Measurements from ENCODE around the gene PUM2.

Gene PUM2

DNA sequence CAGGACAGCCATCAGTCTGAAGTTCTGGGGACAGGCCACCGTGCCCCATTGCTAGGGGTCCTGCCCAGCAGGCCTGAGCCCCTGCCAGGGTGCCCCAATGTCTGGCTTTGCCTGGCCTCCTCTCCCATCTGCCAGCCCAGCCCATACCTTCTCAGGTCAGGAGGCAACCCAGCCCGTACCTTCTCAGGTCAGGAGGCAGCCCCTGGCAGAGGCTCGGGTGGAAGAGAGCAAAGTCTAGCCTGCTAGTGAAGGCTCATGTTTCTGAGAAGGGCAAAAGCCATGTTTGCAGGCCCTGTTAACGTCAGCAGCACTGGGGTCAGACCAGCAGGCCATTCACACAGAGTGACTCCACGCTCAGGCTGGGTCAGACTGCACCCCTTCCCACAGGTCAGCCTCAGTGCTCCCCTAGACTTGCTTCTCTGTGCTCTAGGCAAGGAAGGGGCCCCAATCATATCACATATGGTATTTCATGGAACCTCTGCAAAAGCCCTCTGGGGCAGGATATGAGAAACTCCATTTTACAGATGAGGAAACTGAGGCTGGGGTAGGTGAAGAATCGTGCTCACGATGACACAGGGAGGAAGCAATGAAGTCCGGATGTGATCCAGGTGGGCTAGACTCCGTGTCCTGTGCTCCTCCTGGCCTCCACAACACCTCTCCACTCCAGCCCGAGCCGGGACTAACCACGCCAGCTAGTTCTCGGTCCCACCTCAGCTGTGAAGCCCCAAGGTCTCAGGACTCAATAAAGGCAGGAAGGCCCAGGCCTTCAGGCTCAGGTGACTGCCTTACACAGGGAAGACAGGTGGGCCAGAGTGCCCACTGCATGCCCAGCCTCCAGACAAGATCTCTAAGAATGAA, 135.2 kb downstream of the PUM2 start:
- no peak for DNase-seq

DNA sequence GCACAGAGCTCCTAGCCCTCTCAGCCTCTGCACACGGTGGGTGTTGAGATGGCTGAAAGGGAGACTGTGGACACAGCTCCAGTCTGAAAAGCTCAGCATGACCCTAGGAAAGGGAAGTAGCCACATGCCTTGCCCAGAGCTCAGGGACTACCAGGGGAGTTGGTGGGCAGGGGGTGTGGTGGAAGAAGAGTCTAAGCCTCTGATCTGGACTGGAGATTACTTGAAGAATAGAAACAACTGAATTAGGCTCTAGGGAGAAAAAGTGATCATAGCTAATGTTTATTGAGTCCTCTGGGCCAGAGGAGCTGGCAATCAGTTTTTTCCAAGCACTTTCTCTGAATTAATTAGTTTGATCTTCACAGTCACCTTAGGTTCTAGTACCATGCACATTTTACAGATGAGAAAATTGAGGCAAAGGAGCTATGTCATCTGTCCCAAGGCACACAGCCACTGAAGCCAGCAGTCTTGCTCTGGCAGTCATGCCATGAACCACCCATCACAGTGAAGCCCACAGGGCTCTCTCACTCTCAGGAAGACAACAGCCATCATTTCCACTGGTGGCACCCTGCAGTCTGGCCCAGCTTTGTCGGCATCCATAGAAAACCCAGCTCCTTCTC, 136.0 kb downstream of the PUM2 start:
- no peak for DNase-seq

DNA sequence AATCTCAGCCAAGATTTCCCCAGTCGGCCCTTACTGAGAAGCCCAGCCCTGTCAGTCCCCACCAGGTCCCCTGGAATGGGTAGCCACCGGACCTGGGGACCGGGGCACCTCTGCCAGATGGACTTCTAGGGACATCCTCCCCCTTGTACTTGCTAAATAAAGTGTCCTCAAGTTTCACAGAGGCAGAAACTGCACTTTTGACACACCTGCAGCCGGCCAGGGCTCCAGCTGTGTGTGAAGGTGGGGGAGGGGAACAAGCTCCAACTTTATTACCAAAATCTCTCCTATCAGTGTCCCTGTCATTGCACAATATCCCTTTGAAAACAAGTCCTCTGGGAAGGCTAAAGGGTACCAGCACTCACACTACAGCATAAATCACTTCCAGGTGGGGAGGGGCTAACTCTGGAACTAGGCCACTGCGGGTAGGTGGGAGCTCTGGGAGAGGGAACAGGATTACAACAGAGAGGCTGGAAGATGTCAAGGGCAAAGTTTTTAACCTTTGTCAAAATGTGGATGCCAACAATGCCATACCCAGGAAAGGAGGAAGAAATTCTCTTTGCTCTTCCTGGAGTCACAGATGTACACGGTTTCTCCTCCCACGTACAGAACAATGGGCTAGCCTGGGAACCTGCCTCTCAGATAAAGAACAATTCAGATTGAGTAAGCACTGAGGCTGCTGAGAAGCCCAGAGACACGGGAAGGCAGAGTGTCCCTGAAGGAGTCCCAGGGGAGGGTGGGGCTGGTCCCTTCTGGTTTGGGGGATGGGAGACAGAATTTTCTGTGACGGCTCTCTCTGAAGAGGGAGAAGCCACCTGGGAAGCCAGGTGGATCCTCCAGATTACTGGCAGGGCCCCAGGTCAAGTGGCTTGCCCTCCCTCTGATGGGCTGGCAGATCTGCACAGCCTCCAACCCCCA, 136.7 kb downstream of the PUM2 start:
- no peak for DNase-seq

DNA sequence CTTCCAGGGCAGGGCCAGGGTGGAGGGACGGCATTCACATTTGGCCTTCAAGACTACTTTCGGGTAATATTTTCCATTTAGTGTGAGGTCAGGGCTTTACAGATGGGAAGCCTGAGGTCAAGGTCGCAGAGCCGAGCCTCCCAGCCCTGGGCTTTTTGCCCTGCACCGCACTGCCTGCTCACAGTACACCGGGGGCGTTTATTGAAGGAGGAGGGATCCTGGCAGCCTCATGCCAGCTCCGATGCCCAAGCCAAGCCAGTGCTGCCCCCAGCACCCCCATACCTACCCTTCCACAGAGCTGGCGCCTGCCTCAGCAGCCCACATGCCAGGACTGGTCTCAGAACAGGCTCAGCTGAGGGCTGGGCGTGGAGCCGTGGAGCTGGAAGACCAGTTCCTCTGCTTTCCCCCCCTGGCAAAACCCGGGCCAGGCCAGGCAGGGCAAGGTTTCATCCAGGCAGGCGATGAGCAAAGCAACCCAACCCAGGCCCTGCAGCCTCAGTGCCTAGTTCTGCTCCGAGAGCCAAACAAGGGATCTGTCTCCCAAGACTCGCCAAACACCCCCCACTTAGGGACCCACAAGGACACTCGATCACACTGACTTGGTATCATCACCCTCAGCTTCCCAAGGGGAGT, 137.7 kb downstream of the PUM2 start:
- DNase-seq, result no peak

DNA sequence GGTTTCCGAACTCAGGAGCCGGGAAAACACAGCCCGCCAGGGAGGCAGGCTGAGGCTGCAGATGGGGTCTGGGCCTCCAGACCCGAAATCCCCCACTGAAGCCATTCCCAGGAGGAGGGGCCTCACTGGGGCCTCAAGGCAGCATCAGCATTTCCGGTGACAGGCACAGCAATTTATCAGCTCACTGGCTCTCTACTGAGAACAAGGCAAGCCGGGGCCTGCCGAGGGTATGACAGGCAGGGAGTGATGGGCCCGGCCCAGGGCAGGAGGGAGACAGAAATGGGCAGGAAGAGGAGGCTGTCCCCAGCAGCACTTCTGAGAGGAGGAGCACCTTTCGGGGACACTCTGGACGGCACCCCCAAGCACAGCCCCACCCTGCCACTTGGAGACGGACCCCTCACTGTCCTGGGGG, 138.2 kb downstream of the PUM2 start:
- DNase-seq, result peak; percentile 28

DNA sequence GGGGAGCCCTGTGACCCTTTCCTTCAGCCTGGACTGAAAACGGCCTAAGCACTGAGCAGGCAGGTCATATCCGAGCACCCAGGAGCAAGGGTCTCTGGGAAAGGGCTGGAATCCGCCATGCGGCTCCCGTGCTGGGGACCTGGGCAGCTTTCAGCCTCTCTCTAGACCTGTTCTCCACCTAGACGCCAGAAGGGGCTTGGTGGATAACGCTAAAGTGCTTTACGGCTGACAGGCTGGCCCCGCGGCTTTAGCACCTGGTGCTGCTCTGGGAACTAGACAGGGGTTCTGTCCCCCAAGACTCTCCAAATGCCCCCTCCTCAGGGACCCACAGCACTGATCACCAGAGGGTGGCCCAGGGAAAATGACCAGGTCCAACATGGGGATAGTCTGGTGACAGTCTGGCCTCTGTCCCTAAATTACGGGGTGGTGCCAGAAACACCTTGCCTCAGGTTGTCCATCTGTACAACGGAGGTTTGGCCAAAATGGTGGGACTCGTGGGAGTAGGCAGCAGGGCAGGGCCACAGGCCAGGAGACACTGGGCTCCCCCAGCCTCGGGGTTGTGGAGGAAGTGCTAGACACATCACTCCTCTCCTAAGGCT, 138.7 kb downstream of the PUM2 start:
- DNase-seq, result no peak

DNA sequence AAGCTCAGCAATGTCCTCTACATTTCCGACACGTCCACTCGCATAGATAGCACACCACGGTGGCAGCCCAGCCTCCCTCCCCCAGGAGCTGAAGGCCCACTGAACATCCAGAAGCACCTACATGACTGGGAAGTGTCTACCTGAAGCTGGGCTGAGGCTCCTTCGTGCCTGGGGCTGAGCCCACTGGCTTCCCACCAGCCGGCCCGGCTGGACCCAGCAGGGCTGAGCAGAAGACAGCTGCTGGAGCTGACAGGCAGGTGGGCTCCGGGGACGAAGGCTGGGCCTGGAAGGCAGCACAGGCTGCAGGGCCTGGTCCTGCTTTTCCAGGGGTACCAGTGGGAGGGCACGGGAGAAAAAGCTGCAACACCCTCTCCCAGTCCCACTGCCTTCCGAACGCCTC, 139.2 kb downstream of the PUM2 start:
- no peak for DNase-seq

DNA sequence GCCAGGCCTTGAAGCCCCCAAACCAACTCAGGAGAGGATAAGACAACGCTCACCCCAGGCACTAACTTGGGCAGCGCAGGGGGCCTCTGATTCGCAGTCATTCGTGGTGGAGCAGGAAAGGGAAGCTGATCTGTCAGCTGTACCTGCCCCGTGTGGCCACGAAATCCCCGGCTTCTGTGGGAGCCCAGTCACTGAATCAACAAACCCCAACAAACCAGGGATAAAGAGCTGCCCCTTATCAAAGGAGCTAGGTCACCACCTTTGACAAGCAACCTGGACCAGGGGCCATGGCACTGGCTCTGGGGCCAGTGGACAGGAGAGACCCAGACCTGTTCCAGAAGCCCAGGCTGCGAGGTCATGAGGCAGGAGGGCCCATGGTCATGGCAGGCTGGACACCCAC, 140.2 kb downstream of the PUM2 start:
- DNase-seq, result no peak

DNA sequence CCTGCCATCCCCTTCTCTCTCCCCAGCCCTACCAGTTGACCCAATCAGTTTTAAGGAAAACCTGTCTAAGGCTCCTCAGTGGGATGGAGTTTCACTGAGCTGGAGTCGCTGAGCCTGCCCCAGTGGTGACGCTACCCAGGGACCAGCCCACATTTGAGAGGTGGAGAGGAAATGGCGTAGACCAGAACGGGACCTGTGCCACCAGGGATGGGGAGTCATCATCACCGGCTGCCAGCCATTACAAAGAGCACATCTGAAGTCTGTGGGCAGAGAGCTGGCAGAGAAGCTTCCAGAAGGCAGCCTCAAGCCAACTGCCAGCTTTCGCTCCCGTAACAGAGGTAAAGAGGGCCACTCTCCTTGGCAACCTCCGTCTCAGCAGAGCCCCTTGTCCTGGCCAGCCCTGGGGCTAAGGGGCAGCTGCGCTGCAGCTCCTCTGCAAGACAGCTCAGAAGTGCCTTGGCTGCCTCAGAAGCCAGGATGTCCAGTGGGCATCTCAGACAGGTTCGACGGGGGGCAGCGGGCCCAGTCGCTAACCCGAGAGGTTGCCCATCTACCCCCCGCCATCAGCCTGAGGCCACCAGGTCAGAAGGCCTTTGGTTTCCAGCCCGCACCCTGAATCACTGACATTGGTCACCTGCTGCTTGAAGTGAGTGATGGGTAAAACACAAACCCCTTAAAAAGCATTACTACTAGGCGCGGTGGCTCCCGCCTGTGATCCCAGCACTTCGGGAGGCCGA, 141.1 kb downstream of the PUM2 start:
- DNase-seq, result no peak

DNA sequence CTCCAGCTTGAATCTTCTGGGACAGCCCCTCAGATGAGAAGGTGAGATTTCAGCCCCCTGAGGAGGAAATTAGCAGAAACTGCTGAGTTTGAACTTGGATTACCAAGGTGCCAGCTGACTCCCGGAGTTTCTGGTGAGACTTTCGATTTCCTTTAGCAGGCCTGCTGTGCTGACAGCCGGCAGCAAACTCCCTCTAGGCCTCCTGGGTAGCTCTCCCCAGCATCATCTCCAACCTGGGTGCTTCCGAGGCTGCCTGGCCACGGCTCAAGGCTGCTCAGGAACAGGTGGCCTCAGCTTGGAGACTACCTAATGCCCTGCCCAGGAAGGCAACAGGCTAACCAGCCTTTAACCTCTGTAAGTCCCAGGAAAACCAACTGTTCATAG, 142.2 kb downstream of the PUM2 start:
- no peak for DNase-seq

DNA sequence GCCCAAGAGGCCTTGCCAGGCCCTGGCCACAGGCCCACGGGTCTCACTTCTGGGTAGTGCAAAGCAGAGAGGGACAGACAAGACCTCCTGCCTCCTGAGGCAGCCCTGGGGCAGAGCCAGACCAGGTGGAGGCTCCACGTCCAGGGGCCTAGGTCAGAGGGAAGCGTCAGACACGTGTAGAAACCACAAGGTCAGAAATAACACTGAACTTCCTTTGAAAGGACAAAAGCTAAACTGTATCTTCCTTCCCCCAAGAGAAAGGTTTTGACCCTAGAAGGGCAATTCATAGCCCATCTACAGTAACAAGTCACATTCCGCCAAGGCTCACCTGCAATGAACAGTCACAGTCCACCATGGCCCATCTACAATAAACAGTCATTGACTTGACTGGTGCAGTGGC, 143.6 kb downstream of the PUM2 start:
- DNase-seq, result no peak

DNA sequence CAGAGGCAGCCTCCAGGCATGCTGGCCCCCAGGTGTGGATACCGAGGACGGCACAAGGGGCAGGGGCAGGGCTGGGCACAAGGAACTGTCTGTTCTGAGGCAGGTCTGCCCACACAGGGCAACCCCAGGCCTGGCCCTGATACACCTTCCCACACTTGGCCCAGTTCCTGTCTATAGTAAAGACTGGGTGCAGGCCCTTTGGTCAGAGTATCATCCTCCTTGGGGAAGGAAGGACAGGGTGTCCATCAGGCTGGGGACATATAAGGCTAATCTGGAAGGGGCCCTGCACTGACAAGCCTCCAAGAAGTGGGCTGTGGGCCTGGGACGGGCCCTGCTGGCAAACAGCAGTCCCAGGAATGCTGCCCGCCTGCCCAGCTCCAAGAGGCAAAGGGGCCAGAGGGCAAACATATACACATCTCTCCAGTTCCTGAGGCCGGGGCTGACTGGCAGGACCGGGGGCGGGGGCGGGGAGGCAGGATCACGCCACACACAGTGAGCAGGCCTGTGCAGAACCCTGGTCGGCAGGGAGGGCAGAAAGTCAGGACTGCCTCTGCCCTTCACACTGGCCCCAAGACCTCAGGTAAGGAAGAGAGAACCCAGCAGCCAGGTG, 144.6 kb downstream of the PUM2 start:
- no peak for DNase-seq

DNA sequence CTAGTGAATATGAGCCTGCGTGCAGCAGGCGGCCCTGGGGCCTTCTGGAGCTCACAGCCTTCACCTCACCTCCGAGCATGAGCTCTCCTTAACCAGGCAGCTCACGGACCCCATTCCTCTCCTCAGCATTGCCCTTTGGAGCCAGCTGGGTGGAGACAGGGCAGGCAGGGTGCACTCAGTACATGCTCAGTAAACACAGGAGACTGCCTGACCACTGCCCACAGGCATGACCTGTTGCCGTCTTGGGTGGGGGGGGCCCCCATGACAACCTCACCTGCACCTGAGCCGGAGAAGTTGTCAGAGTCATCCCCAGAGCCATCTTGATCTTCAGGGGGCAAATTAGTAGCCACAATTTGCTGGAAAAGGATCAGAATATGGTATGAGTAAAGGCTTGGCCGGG, 145.6 kb downstream of the PUM2 start:
- no peak for DNase-seq

DNA sequence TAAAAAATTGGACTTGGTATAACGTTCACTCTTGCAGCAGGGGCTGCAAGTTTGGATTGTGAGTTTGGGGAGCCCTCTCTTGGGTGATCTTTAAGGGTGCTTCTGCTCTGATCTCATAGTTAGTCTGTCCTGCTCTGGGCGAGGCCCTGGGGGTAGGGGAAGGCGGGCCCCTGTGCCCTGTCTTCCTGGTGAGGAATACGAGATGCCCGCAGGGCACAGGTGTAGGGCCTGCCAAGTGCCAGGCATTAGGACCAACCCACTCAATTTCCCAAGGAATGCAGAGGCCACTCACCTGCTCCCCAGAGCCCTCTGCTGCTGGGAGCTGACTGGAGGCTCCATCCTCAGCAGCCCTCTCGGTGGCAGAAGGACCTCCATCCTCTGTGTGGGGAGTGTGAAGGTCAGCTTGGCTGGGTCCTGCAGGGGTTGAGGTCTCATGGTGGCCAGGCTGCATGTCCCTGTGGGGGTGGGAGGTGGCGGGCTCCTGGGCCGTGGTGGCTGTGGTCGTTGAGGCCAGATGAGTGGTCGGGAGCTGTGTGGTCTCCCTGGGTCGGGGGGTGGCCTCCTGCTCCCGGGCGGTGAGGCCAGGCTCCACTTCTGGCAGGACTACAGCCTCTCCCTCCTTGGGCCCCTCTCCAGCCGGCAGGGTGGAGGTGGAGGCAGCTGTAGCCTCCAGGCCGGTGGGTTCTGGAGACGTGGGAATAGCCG, 147.0 kb downstream of the PUM2 start:
- no peak for DNase-seq

DNA sequence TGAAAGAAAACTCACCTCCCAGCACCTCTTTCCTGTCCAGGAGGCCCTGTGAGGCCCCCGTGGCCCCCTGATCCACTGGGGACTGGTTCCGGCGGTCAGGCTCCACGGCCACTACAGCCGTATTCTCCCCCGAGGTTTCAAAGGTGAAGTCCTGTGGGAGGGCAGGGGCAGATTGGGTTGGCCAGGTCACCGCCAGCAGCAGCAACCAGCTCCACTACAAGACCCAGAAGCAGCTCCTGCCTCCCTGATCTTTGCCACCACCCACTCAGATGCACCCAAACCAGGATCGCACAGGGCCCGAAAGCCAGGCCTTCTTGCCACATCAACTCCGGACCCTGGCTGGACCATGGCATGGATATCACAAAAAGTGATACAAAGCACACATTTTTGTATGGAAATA, 147.6 kb downstream of the PUM2 start:
- DNase-seq, result no peak

DNA sequence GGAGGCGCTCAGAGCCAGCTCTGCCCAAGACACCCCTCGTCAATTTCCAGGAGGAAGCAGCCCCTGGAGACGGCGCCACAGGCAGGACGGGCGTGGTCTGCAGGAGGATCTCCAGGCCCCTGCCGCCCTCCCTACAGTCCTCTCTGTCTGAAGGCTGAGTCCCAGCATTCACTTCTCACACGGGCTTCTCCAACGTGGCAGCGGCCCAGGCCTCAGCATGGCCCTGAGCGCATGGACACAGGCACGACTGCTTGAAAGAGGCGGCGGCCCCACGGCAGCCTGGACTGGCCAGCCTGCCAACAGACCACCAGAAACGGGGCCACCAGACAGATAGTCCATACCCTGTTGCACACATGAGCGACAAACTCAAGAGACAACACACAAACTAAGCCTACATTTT, 149.0 kb downstream of the PUM2 start:
- no peak for DNase-seq

DNA sequence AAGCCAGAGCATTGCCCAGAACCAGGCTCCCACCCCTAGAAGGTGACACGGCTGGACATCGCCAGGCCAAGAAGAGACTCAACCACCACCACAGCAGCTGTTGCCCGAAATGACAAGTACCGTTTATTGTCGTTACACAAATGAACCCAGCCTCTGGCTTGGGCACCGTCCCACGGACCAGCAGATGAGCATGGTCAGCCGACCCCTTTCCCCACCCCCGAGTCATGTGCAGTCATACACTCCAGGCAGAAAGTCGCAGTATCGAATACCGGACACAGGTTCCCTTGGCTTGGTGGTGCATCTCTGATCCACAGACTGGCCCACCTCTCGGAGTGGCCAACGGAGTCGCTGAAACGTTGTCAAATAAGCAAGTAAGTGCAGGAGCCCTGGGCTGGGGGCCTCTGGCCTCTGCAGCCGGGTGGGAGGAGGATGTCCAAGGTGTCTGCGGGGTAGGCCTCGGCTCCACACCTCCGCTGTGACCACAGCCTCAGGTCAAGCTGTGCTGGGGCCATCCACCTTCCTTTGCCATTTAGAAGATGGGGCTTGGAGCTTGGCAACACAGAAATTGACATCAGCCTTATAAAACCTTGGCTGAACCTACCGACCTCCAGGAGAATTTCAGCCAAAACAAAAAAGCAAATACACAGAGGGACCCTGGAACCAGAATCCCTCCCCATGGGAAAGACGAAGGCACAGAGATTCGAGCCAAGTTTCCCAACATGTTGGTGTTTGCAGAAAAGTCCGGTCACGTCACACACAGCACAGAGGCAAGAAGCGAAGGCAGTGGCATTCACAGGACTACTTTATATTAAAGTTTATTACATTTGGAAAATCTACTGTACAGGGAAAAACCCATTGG, 149.7 kb downstream of the PUM2 start:
- no peak for DNase-seq

DNA sequence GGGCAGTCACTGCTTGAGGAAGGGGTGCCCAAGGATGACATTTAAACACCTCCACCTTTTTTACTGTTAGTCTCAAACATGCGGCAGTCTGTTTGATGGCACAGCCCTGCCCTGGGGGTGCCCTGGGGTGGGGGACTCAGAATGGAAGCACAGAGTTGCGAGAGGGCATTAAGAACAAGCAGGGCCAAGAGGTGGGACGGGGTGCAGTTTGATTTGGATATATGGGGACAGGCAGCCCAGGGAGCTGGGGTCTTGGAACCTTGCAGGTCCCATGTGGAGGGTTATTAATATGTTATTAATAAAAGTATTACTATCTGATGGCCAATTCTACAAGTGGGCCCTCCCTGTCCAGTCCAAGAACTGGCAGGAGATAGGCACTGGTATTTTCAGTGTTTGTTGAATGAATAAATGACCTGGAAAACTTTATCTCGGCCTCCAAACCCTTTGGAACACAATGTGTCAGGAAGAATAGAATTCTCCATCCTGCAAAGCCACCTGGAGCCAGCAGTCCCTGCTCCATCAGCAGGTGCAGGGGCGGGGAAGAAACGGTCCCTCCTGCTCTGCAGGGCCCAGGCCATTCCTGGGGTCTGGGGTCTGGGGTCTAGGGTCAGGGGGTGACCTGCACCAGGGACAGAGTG, 150.9 kb downstream of the PUM2 start:
- no peak for DNase-seq
